ENCODE results near the gene RTTN.
"Not testable (repeated sequence)": the region's sequence is repeated elsewhere in the genome, so short reads cannot be mapped to it uniquely, and the experiment has no call there.

RTTN gene

DNA sequence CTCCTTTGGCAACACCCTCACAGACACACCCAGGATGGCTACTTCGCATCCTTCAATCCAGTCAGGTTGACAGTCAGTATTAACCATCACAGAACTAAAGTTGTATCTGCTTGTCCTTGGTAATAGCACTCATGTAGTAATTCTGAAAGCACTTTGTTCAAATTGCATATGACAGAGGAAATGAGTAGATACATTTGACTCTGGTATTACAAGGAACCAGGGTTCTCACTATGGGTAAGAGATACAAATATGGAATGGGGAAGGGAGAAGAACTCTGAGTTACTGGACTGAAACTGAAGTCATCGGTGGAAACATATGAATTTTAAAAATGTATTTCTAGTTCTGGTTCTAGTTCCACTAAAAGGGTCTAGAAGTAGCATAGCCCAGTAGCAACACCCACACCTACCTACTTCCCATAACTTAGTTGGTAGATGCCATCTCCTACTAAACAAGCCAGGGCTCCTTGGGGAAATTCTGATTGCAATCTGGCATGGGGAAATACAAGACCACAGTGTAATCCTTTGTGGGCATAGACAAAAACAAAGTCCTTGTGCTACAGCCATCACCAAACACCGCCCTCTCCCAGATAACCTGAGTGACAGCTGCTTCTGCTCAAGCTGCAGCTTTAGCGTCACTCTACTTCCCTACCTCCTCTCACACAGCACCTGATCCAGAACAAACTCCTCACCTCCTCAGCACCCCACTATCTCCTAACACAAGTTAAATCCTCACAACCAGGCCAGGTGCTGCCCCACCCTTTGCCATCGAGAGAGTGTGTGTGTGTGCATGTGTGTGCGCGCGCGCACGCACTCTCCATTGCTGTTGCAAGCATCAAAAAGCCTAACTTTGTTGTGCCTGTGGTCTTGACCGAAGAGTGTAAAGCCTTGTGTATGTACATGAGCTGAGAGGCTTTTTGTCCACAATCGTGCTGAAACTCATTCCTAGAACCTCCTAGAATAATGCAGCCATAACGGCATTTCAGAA, 226.5 kb downstream of the RTTN start:
- DNase-seq: no peak

GRCh38 chr18:69975294-69975693, 230.2 kb downstream of the RTTN start:
- not testable (repeated sequence) for DNase-seq

DNA sequence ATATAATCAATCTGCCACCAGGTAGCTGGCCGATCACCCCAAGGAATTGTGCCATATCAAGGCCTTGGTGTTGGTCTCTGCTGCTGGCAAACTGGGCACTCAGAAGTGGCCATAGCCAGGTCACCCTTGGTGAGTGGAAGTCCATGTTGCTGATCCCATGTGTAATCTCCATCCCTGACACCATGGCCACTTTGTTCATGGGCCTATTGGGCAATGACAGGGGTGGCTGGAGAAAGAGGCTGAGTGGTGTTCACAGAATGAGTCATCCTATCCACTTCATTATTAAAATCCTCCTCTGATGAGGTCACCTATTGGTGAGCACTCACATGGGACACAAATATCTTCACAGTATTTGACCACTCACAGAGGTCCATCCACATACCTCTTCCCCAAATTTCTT, 231.1 kb downstream of the RTTN start:
- no peak for DNase-seq

- DNase-seq: no peak
These were observed 236.0 kb downstream of the RTTN start for GRCh38 chr18:69969491-69969890.

GRCh38 chr18:69968039-69968438, 237.4 kb downstream of the RTTN start:
- no peak for DNase-seq

DNA sequence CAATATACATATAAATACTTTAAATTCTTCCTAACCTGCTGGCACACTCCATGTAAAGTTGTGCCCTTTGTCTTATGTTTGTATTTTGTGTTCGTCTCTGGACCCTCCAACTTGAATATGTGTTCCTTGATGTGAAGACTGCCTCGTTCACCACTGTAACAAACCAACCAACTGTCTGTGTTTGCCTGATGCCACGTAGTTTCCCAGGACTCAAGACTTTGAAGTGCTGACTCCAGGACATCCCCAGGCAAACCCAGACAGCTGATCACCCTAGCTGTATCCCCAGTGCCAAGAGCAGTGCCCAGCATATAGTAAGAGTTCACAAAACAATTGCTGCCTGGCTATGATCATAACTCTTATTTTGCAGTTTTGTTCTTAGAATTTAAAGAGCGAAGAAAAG, 242.3 kb downstream of the RTTN start:
- DNase-seq: no peak

DNA sequence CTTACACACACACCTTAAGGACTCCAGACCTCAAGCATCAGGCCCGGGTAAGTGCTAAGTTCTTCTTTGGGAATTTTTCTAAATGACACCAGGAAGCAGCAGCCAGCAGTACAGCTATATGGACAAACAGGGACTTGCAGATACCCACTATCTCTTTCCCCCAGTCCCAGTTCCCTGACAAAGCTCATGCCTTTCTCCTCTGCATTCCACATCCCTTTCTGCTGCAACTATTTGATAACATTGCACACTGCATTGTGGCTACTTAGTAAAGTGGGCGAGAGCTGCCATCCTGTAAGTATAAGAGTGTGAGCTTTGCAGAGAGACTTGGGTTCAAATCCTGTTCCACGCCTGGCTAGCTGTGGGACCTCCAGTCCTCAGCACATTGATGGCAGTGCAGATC, 243.8 kb downstream of the RTTN start:
- no peak for DNase-seq

- no peak for DNase-seq
These were observed 247.1 kb downstream of the RTTN start for GRCh38 chr18:69958422-69958821.

DNA sequence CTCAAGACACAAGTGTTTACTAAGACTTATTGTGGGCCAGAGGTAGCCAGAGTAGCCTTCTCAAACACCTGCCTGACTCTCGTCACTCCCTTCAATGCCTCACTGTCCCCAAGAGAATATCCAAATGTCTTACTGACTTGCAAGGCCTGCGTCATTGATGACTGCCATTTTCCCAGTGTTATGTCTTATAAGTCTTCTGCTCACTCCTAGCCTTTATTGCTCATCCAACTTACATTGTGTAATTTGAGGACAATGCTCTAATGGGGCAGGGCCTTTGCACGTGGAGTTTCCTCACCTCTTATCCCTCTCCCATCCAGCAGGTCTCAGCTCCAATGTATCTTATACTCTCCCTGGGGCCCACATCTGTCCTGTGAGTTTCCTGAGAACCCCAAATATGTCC, 247.7 kb downstream of the RTTN start:
- no peak for DNase-seq

GRCh38 chr18:69956665-69957620, 248.5 kb downstream of the RTTN start:
- peak in 1 of 51 donors; percentile 72 for DNase-seq

- no peak for DNase-seq
These were observed 249.4 kb downstream of the RTTN start for GRCh38 chr18:69956057-69956456.

DNA sequence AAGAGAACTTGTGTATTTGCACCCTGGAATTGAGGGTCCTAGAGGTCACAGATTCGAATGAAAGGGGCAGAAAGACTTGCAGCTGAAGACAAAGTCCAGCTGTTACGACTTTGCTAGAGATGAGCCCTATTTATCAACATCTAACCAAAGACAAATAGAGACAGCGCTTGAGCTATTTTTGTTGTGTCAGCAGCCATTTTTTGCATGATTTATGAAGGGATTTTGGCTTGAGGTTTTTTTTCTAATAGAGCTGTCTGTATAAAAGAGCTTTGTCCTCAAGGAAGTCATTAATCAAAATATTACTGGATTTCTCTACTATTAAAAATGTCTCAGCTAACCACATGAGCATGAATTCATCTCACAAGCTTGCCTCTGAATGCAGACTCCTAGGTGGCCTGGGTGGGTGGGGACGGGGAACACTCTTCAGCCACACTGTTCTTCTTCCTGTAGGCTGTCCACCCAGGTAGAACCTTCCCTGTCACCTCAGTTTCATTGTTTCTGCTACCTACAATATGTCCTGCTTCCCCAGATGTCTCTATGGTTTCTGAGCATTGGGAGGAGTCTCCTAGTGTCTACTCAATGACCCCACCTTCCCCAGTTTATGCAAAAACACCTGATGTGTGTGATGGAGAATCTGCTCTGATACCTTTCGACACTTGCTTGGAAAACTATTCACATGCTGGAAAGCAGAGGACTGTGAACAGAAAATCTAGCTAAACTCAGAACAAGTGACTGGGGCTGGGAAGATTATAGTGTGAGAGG, 250.6 kb downstream of the RTTN start:
- no peak for DNase-seq

DNA sequence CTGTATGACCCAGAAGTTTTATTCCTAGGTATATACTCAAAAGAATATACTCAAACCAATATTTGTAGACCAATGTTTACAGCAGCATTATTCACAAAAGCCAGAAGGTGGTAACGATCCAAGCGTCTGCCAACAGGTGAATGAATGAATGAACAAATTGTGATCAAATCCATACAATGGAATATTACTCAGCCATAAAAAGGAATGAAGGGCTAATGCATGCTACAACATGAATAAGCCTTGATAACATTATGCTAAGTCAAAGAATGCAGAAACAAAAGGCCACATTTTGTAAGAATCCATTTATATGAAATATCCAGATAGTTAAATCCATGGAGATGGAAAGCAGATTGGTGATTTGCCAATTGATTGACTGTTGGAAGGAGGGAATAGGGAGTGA, 252.3 kb downstream of the RTTN start:
- DNase-seq: no peak
